Measurements from ENCODE around the gene TTC38.

DNA sequence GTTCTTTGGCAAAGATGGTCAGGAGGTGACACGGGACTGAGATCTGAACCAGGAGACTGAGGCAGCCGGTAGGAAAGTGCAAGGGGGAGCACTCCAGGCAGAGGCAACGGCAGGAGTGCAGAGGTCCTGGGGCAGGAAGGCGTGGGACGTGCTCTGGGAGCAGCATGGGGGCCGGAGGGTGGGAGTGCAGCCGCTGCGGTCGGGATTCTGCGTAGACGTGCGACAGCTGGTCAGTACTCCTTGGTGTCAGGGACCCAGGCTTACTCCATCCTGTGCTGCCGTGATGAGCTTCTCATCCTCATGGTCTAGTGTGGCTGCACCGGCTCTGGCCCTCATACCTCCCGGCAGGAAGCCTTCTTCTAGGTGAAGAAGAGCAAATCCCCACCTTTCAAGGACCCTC, 50.8 kb downstream of the TTC38 start:
- TF ChIP-seq, protein P1, sequence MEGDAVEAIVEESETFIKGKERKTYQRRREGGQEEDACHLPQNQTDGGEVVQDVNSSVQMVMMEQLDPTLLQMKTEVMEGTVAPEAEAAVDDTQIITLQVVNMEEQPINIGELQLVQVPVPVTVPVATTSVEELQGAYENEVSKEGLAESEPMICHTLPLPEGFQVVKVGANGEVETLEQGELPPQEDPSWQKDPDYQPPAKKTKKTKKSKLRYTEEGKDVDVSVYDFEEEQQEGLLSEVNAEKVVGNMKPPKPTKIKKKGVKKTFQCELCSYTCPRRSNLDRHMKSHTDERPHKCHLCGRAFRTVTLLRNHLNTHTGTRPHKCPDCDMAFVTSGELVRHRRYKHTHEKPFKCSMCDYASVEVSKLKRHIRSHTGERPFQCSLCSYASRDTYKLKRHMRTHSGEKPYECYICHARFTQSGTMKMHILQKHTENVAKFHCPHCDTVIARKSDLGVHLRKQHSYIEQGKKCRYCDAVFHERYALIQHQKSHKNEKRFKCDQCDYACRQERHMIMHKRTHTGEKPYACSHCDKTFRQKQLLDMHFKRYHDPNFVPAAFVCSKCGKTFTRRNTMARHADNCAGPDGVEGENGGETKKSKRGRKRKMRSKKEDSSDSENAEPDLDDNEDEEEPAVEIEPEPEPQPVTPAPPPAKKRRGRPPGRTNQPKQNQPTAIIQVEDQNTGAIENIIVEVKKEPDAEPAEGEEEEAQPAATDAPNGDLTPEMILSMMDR (IDR thresholded peaks at IDR 0.05) = no peak
- TF ChIP-seq POLR2A (IDR thresholded peaks at IDR 0.05) = no peak

All from esophagus squamous epithelium (tissue), 4 donors.